ENCODE measurements around the gene TRABD2B. TPM values are rescaled to one million over a fixed set of nuclear protein-coding genes. Genes with fewer than 3 reads are reported as not detected.

Gene TRABD2B
- total and polyA plus RNA-seq, 2 of the 13 experiments (the other 11 are each of a cell fraction or from before 2014, with no cell fraction given) = 0.04 TPM; not detected in 1

- TF ChIP-seq, protein P1, sequence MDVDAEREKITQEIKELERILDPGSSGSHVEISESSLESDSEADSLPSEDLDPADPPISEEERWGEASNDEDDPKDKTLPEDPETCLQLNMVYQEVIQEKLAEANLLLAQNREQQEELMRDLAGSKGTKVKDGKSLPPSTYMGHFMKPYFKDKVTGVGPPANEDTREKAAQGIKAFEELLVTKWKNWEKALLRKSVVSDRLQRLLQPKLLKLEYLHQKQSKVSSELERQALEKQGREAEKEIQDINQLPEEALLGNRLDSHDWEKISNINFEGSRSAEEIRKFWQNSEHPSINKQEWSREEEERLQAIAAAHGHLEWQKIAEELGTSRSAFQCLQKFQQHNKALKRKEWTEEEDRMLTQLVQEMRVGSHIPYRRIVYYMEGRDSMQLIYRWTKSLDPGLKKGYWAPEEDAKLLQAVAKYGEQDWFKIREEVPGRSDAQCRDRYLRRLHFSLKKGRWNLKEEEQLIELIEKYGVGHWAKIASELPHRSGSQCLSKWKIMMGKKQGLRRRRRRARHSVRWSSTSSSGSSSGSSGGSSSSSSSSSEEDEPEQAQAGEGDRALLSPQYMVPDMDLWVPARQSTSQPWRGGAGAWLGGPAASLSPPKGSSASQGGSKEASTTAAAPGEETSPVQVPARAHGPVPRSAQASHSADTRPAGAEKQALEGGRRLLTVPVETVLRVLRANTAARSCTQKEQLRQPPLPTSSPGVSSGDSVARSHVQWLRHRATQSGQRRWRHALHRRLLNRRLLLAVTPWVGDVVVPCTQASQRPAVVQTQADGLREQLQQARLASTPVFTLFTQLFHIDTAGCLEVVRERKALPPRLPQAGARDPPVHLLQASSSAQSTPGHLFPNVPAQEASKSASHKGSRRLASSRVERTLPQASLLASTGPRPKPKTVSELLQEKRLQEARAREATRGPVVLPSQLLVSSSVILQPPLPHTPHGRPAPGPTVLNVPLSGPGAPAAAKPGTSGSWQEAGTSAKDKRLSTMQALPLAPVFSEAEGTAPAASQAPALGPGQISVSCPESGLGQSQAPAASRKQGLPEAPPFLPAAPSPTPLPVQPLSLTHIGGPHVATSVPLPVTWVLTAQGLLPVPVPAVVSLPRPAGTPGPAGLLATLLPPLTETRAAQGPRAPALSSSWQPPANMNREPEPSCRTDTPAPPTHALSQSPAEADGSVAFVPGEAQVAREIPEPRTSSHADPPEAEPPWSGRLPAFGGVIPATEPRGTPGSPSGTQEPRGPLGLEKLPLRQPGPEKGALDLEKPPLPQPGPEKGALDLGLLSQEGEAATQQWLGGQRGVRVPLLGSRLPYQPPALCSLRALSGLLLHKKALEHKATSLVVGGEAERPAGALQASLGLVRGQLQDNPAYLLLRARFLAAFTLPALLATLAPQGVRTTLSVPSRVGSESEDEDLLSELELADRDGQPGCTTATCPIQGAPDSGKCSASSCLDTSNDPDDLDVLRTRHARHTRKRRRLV (CRISPR knock-in tag; IDR thresholded peaks at IDR 0.05) = no peak
- TF ChIP-seq HCFC1 (IDR thresholded peaks at IDR 0.05; ENCODE audit: low read depth, low read length) = no peak
- peak; percentile 93 for TF ChIP-seq PAXIP1 (CRISPR knock-in tag; conservative IDR thresholded peaks at IDR 0.05)
- TF ChIP-seq ZNF350 (CRISPR knock-in tag; IDR thresholded peaks at IDR 0.05; ENCODE audit: borderline replicate concordance, low read depth) = no peak
- TF ChIP-seq MXD1 (CRISPR knock-in tag; IDR thresholded peaks at IDR 0.05) = no peak
- TF ChIP-seq ZNF264 (CRISPR knock-in tag; IDR thresholded peaks at IDR 0.05) = no peak
- TF ChIP-seq MYC (CRISPR knock-in tag; IDR thresholded peaks at IDR 0.05; ENCODE audit: borderline replicate concordance) = no peak
- TF ChIP-seq ZNF143 (CRISPR knock-in tag; IDR thresholded peaks at IDR 0.05) = peak; percentile 61; the same call in 1 of the 2 replicates
- TF ChIP-seq POGZ (CRISPR knock-in tag; IDR thresholded peaks at IDR 0.05) = peak; percentile 39; the same call in 1 of the 2 replicates
- no peak for TF ChIP-seq SNAPC2 (CRISPR knock-in tag; IDR thresholded peaks at IDR 0.05)
- TF ChIP-seq ZZZ3 (CRISPR knock-in tag; IDR thresholded peaks at IDR 0.05; ENCODE audit: borderline replicate concordance) = no peak
- no peak for TF ChIP-seq GATAD1 (CRISPR knock-in tag; IDR thresholded peaks at IDR 0.05)
- TF ChIP-seq ATAD3A (CRISPR knock-in tag; IDR thresholded peaks at IDR 0.05) = no peak
- no peak for TF ChIP-seq MAFG (CRISPR knock-in tag; IDR thresholded peaks at IDR 0.05)
- TF ChIP-seq ZMYM2 (CRISPR knock-in tag; IDR thresholded peaks at IDR 0.05) = no peak
- TF ChIP-seq KDM3A (CRISPR knock-in tag; IDR thresholded peaks at IDR 0.05; ENCODE audit: low read depth) = no peak
- no peak for TF ChIP-seq ZC3H4 (CRISPR knock-in tag; IDR thresholded peaks at IDR 0.05; ENCODE audit: borderline replicate concordance)
- TF ChIP-seq NR0B2 (CRISPR knock-in tag; IDR thresholded peaks at IDR 0.05) = no peak
- TF ChIP-seq ZFP36 (IDR thresholded peaks at IDR 0.05; ENCODE audit: borderline replicate concordance, low read depth, low read length, partially characterized antibody) = no peak
- no peak for TF ChIP-seq KDM1A (CRISPR knock-in tag; IDR thresholded peaks at IDR 0.05)
- TF ChIP-seq ONECUT2 (CRISPR knock-in tag; IDR thresholded peaks at IDR 0.05) = peak; percentile 19; the same call in 1 of the 2 replicates
- no peak for TF ChIP-seq RFX5 (IDR thresholded peaks at IDR 0.05; ENCODE audit: low read depth, low read length)
- no peak for TF ChIP-seq ZNF484 (CRISPR knock-in tag; IDR thresholded peaks at IDR 0.05; ENCODE audit: borderline replicate concordance, low read depth)
- TF ChIP-seq ZNF713 (CRISPR knock-in tag; IDR thresholded peaks at IDR 0.05) = no peak
Observed at GRCh38 chr1:47819574-47819888, 177.7 kb downstream of the TRABD2B start (continued).
